Fibroblast of skin of right biceps (primary cell): ENCODE results near the gene ETV4.

Experiments used
- DNase-seq: peaks from one replicate; pipeline ENCODE4 v3.0.0-alpha.2; 2013

ETV4 gene

GRCh38 chr17:43572368-43572980 is 26.3 kb upstream of the ETV4 start:
- no peak for DNase-seq

DNA sequence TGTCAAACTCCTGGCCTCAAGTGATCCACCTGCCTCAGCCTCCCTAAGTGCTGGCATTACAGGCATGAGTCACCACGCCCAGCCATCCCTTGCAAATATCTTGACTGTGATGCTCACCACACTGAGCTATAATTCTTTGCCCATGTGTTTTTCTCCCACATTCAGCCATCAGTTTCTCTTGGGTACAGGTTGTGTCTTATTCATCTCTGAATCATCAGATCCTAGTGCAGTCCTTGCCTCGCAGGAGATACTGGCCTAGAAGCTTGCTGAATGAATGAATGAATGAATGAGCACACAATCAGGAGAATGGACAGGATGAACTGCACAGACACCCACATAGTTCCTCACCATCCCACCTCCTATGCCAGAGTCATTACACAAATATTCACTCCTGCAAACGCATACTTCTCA is 24.4 kb upstream of the ETV4 start:
- DNase-seq, result peak; percentile 72

DNA sequence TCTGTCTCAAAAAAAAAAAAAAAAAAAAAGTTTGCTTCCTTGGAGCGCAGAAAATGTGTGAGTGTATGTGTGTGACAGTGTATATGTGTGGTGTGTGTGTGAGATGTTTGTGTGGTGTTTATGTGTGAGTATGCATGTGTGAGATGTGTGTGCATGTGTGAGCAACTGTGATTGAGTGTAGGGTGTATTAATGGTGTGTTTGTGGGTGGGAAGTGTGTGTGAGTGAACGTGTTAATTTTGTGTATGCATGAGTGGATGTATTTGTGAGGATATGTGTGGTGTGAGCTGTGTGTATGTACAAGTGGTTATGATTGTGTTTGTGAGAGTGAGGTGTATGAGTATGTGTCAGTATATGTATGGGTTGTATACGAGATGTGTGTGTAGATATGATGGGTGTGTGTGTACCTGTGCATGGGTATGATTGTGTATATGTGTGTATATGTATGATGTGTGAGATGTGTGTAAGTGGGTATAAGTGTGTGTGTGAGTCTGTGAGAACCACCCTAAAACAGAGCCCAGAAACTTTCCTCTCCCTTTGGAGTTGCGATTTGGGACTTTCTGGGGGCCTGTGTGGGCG is 22.5 kb upstream of the ETV4 start:
- no peak for DNase-seq

DNA sequence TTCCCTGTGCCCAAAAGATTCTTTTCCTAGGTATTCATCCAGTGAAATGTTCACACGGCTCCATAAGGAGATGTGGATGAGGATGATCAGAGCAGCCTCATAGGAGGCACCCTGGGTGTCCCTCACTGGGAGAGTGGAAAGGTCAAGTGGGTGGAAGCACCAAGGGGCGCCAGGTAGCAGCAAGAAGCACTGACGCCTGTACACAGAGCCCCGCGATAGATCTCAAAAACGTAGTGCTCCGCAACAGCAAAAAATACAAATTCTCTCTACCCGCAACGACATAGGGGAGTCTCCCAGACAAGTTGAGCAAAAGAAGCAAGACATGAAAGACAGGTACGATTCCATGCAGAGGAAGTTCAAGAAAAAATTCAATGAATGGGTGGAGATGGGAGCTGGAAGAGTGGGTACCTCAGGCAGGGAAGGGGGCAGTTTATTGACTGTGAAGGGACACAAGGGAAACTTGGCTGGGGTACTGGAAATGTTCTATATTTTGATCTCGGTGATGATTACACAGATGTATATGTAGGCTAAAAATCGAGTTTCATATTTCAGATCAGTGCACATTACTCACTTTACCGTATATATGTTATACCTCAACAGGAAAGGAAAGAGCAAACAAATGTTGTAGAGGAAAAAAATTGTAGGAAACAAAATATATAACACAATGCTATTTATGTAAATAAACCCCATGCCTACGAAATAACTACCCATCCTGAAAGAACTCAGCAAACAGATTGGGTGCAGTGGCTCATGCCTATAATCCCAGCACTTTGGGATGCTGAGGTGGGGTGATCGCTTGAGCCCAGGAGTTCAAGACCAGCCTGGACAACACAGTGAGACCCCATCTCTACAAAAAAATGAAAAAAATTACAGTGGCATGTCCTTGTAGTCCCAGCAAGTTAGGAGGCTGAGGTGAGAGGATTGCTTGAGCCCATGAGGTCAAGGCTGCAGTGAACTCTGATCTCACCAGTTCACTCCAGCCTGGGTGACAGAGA is 17.8 kb upstream of the ETV4 start:
- DNase-seq, result no peak

DNA sequence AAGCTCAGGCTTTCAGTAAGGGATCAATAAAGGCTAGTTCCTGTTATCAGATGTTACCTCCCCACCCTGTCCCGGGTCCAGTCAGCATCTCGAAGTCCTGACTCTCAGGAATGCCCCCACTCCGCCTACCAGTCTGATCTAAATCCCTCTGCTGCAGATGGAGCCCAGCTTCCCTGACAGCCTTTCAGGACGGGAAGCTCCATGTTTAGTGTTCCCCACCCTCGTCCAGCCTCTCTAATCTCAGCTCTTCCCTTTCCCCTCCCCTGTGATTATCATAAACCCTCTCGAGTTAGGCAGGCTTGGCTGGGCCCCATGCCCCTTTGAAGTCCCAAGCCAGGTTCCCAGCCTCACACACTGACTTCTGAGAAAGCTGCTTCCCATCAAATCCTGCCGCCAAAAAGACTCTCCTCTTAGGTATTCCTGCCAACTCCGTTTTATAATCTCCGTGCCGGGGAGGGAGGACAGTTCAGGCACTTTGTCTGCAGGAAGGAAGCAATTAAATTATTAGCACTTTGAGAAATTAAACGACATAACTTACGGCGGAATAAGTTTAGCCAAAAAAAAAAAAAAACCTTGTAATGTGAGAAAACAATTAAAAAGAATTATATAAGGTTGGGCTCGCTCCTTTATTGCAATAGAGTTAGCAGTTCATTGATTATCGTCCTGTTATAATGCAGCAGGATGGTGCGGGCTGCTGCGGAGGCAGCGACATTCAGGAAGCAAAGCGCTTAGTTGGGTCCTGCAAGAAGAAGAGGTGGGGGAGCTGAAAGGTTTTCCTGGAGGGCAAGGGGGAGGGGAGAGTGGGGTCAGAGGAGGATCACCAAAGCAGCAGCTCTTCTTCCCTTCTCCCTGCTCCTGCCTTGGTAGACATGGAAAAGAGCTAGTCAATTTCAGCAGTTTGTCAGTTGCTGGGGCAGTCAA is 16.8 kb upstream of the ETV4 start:
- no peak for DNase-seq

GRCh38 chr17:43560461-43561427 is 14.6 kb upstream of the ETV4 start:
- DNase-seq, result no peak

DNA sequence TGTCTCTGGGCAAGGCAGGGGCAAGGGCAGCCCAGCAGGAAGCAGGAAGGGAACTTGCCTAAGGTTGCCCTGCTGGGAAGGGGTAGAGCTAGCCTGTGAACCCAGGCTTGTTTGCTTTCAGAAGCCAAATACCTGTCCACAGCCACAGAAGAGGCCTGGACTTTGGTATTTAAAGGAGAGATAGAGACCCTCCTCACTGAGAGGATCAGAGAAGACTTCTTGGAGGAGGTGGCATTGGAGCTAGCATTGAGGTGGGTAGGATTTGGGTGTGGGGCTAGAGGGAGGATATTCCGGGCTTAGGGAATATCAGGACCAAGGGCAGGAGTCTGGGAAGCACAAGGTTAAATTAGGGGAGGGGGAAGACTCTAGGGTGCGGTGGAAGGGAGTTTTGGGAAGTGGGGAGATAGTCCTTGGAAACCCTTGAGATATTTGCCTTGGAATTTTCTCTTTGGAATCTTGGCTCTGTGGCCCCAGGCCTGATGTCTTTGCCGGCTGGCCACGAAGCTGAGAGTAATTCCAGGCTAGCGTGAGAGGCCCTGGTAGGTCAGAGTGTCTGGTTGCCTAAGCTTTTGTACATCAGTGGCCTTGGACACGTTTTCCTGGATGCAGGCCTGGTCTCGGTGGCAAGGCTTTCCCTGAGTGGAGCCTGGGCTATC is 13.1 kb upstream of the ETV4 start:
- DNase-seq, result no peak

DNA sequence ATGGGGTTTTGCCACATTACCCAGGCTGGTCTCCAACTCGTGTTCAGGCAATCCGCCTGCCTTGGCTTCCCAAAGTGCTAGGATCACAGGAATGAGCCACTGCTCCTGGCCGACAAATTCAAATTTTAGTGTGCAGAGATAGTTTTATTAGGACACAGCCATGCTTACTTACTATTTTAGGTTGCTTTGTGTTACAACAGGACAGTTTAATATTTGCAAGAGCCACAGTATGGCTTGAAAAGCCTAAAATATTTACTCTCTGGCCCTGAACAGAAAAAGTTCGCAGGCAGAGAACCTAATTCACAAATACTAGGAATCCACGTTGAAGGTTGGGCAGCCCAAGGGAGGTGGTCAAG is 12.6 kb upstream of the ETV4 start:
- DNase-seq, result no peak

- DNase-seq, result peak; percentile 61
Measured at GRCh38 chr17:43556292-43556691, 10.2 kb upstream of the ETV4 start.

- DNase-seq, result no peak
Measured at GRCh38 chr17:43554857-43555256, 8.7 kb upstream of the ETV4 start.

DNA sequence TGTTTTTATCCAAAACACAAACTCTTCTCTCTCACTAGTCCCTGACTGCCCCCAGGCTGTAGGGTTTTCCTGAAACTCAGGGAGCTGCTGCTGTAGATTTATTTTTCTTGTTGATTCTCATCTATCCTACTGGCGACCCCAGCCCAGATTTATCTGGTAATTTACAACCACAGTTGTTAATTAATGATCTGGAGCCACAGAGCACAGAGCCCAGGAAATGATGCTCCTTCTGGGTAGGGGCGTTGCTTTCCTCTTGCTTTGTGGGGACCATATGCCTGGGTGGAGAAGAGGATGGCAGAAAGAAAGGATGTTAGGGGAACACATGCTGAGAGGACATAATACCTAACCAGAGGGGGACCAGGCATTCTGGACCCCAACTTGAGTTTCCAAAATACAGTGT is 7.4 kb upstream of the ETV4 start:
- no peak for DNase-seq

GRCh38 chr17:43552229-43552837 is 6.2 kb upstream of the ETV4 start:
- DNase-seq, result no peak

DNA sequence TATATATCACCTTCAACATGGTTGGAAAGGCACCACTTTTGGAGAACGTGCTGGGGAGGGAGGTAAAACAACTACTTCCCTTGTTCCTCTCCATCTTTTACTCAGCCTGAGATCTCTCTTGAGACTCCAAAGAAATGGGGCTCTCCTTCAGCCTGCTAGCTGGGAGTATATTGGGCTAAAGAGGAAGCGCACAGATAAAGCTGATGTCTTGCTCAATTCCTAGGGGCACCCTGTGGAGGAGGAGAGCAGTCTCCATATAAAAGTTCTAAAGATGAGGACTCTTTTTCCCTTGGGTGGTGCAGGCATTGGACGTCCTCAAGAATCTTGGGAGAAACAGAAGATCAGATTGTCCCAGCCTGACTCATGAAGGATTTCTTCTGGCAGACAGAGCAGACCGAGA is 4.6 kb upstream of the ETV4 start:
- DNase-seq, result no peak

GRCh38 chr17:43549496-43549895 is 3.4 kb upstream of the ETV4 start:
- DNase-seq, result no peak

GRCh38 chr17:43548689-43549379 is 2.7 kb upstream of the ETV4 start:
- DNase-seq, result no peak

GRCh38 chr17:43547659-43548256 is 1.6 kb upstream of the ETV4 start:
- no peak for DNase-seq

- DNase-seq, result no peak
Measured at GRCh38 chr17:43547189-43547550, 1.0 kb upstream of the ETV4 start.

- peak; percentile 22 for DNase-seq
Measured at GRCh38 chr17:43545383-43545632, 832 bp downstream of the ETV4 start.

DNA sequence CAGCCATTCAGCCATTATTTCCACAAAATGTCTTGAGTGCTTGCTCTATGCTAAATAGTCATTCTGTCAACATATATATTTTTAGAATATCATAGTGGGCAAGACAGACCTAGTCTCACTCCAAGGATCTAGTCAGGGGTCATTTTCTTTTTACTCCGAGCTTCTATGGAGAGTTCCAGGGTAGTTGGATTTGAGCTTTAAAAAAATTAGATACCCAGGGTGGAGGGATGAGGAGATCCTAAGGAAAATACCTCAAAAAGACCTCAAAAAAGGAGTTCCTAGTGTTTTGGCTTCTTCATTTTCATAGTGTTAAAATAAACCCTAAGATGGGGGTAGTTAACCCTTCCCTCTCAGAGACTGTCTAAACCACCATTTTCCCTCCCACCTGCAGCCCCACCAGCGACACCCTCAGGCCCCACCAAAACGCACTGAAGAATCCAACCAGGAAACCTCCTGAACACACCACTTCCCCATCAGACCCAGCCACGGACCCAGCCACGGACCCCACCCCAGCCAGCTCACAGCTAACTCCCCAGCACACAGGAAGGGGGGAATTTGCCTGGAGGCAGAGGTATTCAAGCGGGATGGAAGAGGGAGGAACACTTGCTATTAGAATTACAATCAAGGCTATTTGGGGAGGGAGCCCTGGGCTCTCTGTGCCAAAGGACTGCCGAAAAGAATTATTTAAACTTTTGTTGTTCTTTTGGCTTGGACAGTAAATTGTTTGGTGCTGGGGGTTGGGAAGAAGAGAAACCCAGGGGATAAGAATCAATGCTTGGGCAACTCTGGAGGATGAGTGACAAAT is 2.2 kb downstream of the ETV4 start:
- DNase-seq, result no peak
